Middle frontal gyrus (tissue), 1 donor: ENCODE measurements around the gene IL10RA.
"Not testable (repeated sequence)": the region's sequence is repeated elsewhere in the genome, so short reads cannot be mapped to it uniquely, and the experiment has no call there.

Experiments
- DNase-seq: peaks from one replicate; pipeline ENCODE4 v3.0.0-alpha.2; 2015; ENCODE audit warnings: low spot score; ENCODE audit errors: extremely low spot score

The IL10RA gene

DNA sequence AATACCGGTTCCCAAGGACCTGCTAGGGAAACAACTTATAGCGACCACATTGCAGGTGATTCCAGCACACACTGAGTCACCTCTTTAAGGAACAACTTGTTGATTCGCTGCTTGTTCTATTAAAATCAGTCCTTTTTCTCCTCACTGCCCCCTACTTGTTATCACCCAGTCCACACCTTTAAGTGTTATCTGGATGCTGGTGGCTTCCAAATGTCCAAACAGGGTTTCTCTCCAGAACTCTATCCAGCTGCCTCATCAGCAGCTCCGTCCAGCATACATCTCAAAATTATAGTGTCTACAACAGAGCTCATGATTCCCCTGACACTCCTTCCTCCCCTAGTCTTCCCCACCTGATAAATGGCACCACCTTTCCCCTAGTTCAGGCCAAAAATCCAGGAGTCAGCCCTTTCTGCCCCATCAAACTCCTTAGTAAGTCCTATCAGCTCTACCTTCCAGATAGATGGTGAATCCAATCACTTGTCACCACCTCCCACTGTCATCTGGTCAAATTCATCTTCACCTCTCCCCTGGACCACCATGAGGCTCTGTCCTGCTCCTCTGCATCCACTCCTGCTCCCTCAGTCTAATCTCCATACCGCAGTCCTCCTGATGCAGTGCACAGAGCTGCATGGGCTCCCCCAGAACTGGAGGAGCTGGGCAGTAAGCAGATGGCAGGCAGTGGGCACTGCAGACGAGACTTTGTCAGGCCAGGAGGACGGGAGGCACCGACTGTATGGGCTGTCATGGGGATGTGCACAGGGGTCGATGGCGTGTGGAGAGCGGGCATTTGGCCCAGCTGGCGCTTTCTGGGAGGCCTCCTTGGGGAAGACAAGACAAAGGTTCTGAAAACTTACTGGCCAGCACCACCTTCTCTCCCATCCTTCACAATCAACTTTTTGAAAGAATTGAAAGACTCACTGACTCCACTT, 19.3 kb downstream of the IL10RA start:
- no peak for DNase-seq

DNA sequence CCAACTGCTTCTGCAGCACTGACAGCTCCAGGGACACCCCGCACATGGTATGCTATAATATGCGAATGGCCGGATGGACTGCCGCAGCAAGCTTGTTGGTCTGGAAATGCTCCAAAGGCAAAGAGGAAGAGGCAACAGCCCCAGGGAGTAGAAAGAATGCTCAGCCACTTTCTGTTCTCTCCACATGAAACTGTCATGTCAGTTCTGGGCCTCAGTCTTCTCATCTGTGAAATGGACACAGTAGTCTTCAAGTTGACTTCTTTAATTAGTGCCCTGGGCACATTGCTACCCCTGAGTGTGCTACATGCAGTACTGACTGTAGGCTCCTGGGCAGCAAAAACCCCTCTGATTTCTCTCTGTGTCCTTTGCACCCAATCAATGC, 19.9 kb downstream of the IL10RA start:
- no peak for DNase-seq

DNA sequence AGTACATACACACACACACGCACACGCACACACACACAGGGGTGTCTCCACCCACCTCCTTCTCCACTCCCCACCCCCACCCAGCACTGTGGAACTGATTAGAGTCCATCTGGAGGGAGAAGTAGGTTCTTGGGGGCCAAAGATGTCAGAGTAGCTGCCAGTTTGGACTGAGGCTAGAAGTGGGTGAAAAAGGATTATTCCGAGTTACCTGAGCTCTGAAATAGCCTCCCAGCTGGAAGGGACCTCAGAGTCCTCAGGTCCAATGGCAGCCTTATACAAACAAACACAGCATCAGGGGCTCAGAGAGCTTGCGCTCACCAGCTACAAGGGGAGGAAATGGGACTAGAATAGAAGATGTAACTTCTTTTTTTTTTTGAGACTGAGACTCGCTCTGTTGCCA, 20.8 kb downstream of the IL10RA start:
- no peak for DNase-seq

DNA sequence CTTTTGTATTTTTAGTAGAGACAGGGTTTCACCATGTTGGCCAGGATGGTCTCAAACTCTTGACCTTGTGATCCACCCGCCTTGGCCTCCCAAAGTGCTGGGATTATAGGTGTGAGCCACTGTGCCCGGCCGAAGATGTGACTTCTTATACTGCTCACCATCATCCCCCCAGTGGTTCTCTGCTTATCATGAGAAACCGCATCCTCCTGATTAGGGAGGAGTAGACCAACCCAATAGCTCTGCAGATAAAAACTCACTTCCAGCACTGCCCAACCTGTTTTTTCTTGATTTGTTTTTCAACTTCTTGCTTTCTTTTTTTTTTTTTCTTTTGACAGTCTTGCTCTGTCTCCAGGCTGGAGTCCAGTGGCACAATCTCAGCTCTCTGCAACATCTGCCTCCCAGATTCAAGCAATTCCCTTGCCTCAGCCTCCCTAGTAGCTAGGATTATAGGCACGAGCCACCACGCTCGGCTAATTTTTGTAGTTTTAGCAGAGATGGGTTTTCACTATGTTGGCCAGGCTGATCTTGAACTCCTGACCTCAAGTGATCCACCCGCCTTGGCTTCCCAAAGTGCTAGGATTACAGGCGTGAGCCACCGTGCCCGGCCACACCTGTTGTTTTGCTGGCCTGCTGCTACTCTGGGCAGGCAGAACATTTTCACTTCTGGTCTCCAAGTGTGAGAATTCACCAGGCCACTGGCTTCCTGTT, 21.5 kb downstream of the IL10RA start:
- not testable (repeated sequence) for DNase-seq

DNA sequence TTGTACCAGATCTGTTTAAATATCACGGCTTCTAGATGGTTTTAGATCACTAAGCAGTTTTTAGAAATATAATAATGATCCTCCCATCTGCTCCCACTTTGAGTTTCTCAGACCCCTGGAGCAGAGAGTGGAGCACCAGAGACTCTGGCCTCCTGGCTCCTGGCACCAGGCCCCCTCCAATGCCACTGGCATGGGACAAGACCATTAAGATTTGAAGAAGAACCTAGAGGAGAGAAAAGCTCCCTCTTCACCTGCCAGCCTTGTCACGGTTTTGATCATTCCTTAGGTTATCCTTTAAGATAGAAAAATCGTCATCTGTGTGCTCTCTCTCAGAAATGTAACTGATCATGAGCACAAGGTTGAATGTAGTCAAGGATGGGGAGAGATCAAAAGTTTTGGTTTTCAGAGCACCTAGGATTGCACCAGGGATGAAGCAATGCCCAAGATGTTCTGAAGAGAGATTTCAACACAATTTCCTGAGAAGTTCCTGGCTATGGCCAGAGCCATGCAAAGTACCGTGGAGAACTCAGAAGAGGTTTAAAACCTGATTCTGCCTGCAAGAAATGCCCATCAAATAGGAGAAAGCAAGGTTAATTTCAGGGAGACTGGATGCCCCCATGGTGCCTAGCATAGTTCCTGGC, 22.2 kb downstream of the IL10RA start:
- no peak for DNase-seq

DNA sequence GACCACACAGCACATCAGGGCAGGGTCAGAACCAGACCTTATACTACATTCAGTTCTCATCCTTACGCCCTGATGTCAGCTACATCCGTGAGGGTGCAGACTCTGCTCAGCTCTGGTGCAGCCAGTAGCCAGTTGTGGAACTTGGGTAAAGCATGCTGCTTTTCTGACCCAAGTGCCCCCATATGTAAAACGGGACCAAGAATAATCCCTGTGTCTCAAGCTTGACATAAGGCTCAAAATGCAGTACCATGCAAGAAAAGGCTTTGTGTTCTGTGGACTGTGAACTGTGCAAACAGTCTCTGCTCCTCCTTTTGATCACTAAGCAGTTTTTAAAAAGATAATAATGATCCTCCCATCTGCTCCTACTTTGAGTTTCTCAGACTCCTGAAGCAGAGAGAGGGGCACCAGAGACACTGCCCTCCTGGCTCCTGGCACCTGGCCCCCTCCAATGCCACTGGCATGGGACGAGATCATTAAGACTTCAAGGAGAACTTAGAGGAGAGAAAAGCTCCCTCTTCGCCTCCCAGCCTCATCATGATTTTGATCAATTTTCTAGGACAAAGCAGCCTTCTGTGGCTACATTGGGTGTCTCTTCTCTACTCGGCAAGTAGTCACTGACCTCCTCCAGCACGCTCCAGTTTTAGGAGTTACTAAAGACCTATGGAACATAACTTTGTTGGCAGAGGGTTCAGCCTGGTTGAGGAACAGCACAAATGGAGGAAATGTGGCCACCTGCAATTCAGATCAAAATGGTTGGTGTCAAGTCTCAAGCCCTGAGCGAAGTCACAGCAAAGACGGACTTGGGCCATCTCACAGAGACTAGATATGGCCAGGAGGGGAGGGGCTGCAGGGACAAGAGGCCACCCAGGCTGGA, 23.9 kb downstream of the IL10RA start:
- DNase-seq: no peak

DNA sequence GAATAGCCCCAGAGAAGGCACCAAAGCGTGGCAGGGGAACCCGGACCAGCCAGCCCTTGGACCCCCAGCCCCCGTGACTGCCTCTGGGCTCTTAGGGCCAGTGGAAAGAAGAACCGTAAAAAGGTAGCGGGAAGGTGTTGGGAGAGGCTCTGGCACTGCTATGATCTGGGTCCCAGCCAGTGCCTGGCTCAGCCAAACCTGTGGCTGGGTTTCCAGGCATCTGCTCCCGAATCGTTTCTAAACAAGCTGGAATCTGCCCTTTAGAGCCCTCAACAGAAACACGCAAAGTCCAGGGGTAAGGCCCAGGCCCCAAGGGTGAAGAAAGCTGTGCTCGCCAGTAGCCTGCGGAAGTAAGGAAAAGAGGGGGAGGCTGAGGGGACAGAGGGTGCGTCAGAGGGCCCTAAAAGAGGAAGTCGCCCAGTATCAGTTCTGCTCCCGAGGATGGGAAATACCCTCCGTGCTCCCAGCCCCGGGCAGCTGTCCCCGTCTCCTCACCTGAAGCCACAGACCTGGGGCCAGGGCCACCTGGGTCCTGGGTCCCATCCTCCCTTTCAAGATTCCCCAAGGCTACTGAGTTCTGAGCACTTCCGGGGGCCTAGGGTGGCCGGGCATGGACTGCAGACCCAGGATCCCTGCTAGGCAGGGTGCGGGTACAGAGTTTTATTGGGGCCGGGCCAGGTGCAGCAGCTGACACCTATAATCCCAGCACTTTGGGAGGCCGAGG, 24.7 kb downstream of the IL10RA start:
- DNase-seq: no peak

DNA sequence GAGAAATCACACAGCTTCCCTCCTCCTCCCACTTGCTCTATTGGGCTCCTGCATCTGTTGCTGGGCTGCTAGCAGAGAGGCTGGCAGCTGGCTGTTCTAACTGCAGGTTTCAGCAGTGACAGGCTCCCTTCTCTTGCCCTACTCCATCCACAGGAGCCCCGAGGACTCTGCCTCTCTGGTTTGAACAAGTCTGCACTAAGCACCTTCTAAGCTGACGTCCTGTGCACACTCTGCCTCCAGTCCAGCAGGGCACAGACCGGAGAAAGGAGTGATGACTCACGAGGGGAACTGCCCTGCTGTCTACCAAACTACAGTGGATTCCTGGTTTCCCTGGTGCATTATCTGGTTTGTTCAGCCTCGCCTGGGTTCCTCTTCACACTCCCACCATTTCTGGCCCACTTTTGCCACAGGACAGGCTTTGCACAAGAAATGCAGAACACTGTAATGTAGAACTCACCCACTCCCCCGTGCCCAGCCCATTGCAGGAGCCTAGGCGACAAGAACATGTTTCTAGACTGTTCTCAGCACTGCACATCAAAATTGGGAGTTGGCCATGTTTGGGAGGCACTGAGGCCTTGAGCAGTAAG, 26.0 kb downstream of the IL10RA start:
- no peak for DNase-seq

DNA sequence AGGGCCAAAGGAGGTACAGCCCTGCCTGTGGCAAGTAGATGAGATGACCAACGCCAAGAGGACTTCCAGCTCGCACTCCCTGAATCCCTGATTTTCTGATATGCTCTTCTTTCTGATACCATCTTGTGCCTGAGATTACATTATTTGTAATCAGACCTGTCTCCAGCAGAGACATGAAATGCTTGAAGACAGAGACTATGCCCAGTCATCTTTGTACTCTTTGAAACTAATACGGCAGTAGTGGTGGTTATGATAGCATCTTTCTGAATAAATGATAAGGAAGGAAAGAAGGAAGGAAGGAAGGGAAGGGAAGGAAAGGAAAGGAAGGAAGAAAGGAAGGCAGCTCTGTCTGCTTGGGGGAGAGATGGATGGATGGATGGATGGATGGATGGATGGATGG, 27.8 kb downstream of the IL10RA start:
- DNase-seq: no peak

DNA sequence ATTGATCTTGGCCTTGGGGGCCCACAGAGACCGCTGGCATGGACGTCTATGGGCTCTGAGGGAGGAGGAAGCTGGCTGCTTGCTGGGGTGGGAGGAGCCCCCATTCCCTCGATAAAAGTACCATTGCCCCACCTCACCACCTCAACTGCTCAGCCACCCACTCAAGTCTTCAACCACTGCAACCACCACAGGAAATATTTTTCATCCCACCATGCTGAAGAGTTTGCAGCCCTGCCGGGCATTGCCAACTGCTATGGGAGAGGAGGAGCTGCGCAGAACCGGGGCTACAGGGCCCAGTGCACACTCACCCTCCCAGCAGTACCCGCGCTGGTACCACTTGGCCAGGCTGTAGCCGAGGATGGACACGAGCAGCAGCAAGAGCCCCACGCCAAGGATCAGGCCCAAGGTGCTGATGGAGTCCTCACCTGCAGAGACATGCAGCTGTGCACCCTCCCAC, 29.2 kb downstream of the IL10RA start:
- DNase-seq: no peak

DNA sequence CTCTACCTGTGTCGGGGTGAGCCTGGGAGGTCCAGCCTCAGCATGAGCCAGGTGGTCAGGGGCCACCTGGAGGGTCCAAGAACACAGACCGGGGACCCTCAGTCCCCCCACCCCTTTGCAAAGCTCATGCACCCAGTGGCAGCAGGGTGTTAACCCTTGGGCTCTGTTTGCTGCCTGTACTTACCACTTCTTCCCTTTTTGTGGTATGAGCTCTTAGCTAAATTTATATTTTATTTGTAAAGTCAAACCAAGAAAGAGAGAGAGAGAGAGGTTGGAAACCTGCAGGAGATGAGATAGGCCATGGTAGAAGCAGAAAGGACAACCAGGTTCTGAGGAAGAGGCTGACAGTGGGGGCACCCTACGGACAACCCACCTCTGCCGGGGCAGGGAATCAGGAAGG, 29.9 kb downstream of the IL10RA start:
- no peak for DNase-seq

DNA sequence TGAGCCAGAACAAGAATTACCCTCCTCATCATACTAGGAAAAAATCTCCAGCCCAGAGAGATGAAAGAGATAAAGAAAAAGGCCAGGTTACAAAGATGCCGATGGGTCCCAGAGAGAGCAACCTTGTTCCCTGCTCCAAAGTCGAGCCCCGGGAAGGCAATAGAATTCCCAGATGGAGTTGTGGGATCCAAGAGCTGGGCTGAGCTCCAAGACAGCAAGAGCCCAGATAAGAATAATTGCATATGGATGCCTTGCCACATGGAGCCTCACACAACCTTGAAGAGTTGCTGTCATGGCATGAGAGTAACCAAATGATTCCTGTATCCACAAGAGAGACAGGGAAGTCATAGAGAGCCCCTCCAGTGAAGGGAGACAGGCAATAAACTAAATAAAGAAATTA, 30.9 kb downstream of the IL10RA start:
- no peak for DNase-seq

DNA sequence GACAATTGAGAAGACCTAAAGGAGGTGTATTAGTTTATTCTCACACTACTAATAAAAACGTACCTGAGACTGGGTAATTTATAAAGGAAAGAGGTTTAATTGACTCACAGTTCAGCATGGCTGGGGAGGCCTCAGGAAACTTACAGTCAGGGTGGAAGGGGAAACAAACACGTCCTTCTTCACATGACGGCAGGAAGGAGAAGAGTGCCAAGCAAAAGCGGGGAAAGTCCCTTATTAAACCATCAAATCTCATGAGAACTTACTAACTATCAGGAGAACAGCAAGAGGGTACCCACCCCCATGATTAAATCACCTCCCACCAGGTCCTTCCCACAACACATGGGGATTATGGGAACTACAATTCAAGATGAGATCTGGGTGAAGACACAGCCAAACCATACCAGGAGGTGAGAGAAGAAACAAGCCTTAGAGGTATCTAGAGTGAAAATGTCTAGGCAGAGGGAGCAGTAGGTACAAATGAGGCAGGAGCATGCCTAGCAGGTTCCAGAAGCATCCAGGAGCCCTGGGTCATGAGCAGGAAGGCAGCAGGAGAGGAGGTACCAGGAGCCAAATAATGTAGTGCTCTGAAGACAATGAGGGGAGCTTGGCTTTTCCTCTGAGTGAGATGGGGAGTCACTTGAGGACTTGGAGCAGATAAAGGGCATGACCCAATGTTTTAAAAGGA, 31.6 kb downstream of the IL10RA start:
- DNase-seq: no peak

DNA sequence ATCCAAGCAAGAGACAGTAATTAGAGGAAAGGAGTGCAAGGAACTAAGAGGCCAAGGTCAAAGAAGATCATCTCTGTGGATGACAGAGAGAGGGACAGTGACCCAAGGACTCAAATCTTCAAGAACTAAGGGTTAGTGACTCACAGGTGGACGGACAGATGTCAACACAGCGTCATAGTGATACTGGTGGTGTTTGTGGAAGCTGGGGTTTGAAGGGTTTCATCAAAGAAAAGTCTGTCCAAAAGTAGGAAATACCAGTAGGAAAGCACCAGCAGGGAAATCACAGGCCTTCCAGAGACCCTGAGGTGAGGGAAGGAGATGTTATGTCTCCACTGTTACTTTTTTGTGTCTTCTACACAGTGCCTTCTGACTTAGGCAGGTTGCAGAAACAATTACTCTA, 32.2 kb downstream of the IL10RA start:
- no peak for DNase-seq

DNA sequence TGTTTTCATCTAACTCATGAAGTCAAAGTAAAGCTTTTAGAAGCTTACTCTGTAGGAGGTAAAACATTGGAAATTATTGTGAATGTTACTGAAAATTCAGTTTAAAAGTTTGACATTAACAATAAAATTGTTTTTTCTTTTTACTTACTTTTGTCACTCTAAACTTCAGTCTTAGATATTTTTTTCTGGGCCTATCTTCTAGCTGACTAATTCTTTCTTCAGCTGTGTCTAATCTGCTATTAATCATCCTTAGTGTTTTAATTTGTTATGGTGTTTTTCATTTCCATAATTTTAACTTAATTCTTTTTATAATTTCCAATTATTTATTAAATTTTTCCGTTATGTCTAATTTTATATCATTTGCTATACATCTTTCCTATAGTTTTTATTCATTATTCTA, 35.0 kb downstream of the IL10RA start:
- DNase-seq: no peak

DNA sequence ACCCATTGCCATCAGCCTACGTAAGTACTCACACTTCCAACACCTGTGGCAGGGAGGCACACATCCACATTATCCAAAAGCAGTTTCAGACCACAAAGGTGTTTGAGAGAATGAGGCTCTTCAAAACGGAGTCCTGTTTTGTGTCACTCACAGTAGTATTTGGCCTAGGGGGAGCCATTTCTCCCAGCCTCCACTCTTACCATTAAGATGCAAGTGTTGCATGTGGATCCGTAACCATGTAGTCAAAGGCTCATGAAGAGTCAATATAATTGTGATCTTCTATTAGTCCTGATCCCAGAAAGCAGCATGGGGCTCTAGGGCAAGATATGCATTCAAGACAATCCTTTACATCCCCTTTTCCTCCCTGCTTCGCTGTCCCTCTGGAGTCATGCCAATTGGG, 41.5 kb downstream of the IL10RA start:
- no peak for DNase-seq

DNA sequence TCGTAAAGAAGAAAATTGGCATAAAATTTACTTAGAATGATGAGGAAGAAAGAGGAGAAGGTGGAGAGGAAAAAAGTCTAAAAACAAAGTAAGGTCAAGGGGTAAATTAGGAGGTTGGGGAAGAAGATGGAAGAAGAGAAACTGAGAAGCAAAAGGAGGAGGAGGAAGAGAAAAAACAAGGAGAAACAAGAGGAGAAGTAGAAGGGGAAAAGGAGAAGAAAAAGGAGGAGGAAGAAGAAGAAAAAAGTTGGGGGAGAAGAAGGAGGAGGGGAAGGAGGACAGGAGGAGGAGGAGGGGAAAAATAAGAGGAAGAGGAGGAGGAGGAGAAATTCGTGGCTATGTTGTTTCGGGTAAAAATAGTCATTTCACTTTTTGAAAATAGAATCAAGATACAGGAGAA, 42.4 kb downstream of the IL10RA start:
- no peak for DNase-seq

DNA sequence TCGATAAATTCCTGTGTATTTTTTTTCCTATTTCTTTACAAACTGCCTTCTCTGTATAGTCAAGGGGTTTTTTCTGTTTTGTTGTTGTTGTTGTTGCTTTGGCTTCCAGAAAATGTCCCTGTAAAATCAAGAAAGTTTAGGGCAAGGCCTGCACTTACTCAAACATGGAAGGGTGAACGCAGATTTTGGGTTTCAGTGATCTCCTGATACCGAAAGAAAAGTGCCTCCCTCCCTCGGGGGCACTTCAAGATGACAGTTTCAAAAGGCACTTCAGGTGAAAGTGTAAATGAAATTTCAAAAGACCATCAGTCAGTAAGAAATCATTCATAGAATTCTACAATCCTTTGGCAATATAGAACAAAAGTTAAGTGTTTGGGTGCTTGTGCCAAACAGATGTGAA, 47.2 kb downstream of the IL10RA start:
- no peak for DNase-seq

DNA sequence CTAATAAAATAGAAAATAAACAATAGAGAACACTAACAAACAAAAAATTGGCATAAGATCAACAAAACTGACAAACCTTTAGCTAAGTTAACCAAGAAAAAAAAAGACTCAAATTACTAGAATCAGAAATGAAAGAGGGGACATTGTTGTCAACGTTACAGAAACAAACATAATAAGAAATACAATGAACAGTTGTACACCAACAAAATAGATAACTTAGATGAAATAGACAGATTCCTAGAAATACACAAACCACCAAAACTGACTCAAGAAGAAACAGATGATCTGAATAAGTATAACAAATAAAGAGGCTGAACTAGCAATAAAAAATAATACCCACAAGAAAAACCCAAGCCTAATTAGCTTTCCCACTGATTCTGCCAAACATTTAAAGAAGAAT, 55.9 kb downstream of the IL10RA start:
- no peak for DNase-seq

DNA sequence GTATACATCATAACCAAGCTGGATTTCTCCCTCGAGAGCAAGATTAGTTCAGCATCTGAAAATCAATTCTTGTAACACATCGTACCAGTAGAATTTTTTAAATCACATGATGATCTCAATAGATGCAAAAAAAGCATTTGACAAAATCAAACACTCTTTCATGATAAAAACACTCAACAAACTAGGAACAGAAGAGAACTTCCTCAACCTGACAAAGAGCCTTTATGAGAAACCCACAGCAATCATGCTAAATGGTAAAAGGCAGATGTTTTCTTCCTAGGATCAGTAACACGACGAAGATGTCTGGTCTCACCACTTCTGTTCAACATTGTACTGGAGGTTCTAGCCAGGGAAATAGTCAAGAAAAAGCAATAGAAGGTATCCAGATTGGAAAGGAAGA, 56.6 kb downstream of the IL10RA start:
- no peak for DNase-seq
